IMR-90 (cell line): Measurements from ENCODE around the gene STX19. TPM values are rescaled to one million over a fixed set of nuclear protein-coding genes. Genes with fewer than 3 reads are reported as not detected.

Source experiments
- ATAC-seq: fragments of 200-7000 bp; cut with Tn5 transposase; 2 replicates; pipeline ENCODE4 v1.9.1; 2020; ENCODE audit warnings: low read depth, mild to moderate bottlenecking, moderate library complexity
- BruUV-seq: library from RNA; stranded (reverse); fragments of 400-500 nt; replicated peaks from 2 replicates; lab custom pipeline; 2021; lab: Mats Ljungman, UMichigan
- CTCF ChIA-PET: fragments of 300-600 bp; formaldehyde crosslinking; extraction: SDS; loops from one replicate; lab custom pipeline; 2021; ENCODE audit warnings: antibody characterized with exemption; lab: Yijun Ruan, JAX
- POLR2A ChIA-PET: fragments of 300-600 bp; sonication (Branson Sonifier 250); formaldehyde crosslinking; loops from one replicate; lab custom pipeline; 2022; ENCODE audit warnings: antibody characterized with exemption; ENCODE audit not compliant: unreplicated experiment; lab: Charles Lee
- DNase-seq: peaks from one replicate; pipeline ENCODE4 v3.0.0; 2013
- H2AFZ ChIP-seq: replicated peaks from 2 replicates; pipeline ENCODE3; 2013; ENCODE audit warnings: low read length, mild to moderate bottlenecking; ENCODE audit not compliant: poor library complexity
- H2AK5ac ChIP-seq: 2 replicates; pipeline ENCODE4 v1.6.1; 2013; ENCODE audit warnings: low read depth, low read length, inconsistent platforms
- H2AK9ac ChIP-seq: replicated peaks from 2 replicates; pipeline ENCODE3; 2013; ENCODE audit warnings: mild to moderate bottlenecking, low read depth, low read length, moderate library complexity; ENCODE audit not compliant: poor library complexity
- H2BK120ac ChIP-seq: 2 replicates; pipeline ENCODE4 v1.6.1; 2013; ENCODE audit warnings: low read depth, low read length, inconsistent platforms
- H2BK15ac ChIP-seq: 3 replicates; pipeline ENCODE4 v1.6.1; 2013; ENCODE audit warnings: low read depth, low read length, inconsistent platforms
- H2BK20ac ChIP-seq: 2 replicates; pipeline ENCODE4 v1.6.1; 2013; ENCODE audit warnings: low read depth, mild to moderate bottlenecking, inconsistent platforms, low read length, moderate library complexity
- H2BK5ac ChIP-seq: 2 replicates; pipeline ENCODE4 v1.6.1; 2013; ENCODE audit warnings: mild to moderate bottlenecking, low read depth, low read length, inconsistent platforms; ENCODE audit not compliant: poor library complexity, severe bottlenecking
- H3K14ac ChIP-seq: replicated peaks from 2 replicates; pipeline ENCODE4 v1.6.1; 2013; ENCODE audit warnings: low read depth, low read length, inconsistent platforms
- H3K18ac ChIP-seq: 2 replicates; pipeline ENCODE4 v1.6.1; 2013; ENCODE audit warnings: low read depth, low read length, control low read depth
- H3K23ac ChIP-seq: 2 replicates; pipeline ENCODE4 v1.6.1; 2013; ENCODE audit warnings: low read depth, low read length, inconsistent platforms
- H3K27ac ChIP-seq: 2 replicates; pipeline ENCODE4 v1.5.1; 2013; ENCODE audit warnings: mild to moderate bottlenecking, control low read depth, low read length; ENCODE audit not compliant: insufficient read depth
- H3K27me3 ChIP-seq: 2 replicates; pipeline ENCODE4 v1.6.1; 2013; ENCODE audit warnings: low read length; ENCODE audit not compliant: control insufficient read depth, insufficient read depth
- H3K36me3 ChIP-seq: 2 replicates; pipeline ENCODE4 v1.6.1; 2013; ENCODE audit warnings: low read length, mixed read lengths; ENCODE audit not compliant: control insufficient read depth, insufficient read depth
- H3K4ac ChIP-seq: 2 replicates; pipeline ENCODE4 v1.6.1; 2013; ENCODE audit warnings: low read depth, low read length, inconsistent platforms
- H3K4me1 ChIP-seq: 2 replicates; pipeline ENCODE4 v1.6.1; 2013; ENCODE audit warnings: low read length, mixed read lengths; ENCODE audit not compliant: control insufficient read depth, insufficient read depth
- H3K4me2 ChIP-seq: 2 replicates; pipeline ENCODE4 v1.6.1; 2013; ENCODE audit warnings: low read depth, mild to moderate bottlenecking, control low read depth, low read length, moderate library complexity
- H3K4me3 ChIP-seq: 2 replicates; pipeline ENCODE4 v1.5.1; 2013; ENCODE audit warnings: low read depth, mild to moderate bottlenecking, control low read depth, low read length, moderate library complexity; ENCODE audit not compliant: insufficient read depth
- H3K56ac ChIP-seq: 2 replicates; pipeline ENCODE4 v1.6.1; 2013; ENCODE audit warnings: low read length, inconsistent platforms; ENCODE audit not compliant: insufficient read depth; ENCODE audit errors: extremely low read depth
- H3K79me1 ChIP-seq, 2 experiments: 2 replicates each; pipeline ENCODE4 v1.6.1; 2013; ENCODE audit warnings: low read length in 2 of 2, inconsistent platforms in 1 of 2, low read depth in 1 of 2
- H3K9ac ChIP-seq: 2 replicates; pipeline ENCODE4 v1.6.1; 2013; ENCODE audit warnings: low read depth, low read length, control low read depth
- H3K9me1 ChIP-seq: 2 replicates; pipeline ENCODE4 v1.6.1; 2013; ENCODE audit warnings: low read length, inconsistent platforms; ENCODE audit not compliant: insufficient read depth
- H3K9me3 ChIP-seq: 2 replicates; pipeline ENCODE4 v1.6.1; 2013; ENCODE audit warnings: low read length; ENCODE audit not compliant: control insufficient read depth, insufficient read depth
- H4K20me1 ChIP-seq: 2 replicates; pipeline ENCODE4 v1.6.1; 2013; ENCODE audit warnings: low read length, inconsistent platforms; ENCODE audit not compliant: insufficient read depth
- H4K5ac ChIP-seq: 2 replicates; pipeline ENCODE4 v1.6.1; 2013; ENCODE audit warnings: mild to moderate bottlenecking, low read depth, low read length, control low read depth
- H4K8ac ChIP-seq, 2 experiments: 2 replicates each; pipeline ENCODE4 v1.6.1; 2013; ENCODE audit warnings: low read depth in 2 of 2, low read length in 2 of 2, control low read depth in 1 of 2, inconsistent platforms in 1 of 2
- H4K91ac ChIP-seq: 2 replicates; pipeline ENCODE4 v1.6.1; 2013; ENCODE audit warnings: low read depth, low read length, inconsistent platforms; ENCODE audit not compliant: insufficient read depth
- BHLHE40 ChIP-seq: fragments of 150-350 bp; IDR thresholded peaks from 2 replicates; pipeline ENCODE4 v1.6.1; 2016; ENCODE audit warnings: mild to moderate bottlenecking, low read depth, low read length
- FOS ChIP-seq: fragments of 150-350 bp; IDR thresholded peaks from 2 replicates; pipeline ENCODE4 v1.6.1; 2016; ENCODE audit warnings: low read depth, low read length
- RAD21 ChIP-seq: IDR thresholded peaks from 2 replicates; pipeline ENCODE4 v1.6.1; 2012; ENCODE audit warnings: low read length, improper control_type of control experiment
- SMC3 ChIP-seq: fragments of 150-350 bp; IDR thresholded peaks from 2 replicates; pipeline ENCODE4 v1.6.1; 2016; ENCODE audit warnings: low read depth, mild to moderate bottlenecking, antibody characterized with exemption, low read length, moderate library complexity
- WGBS, 2 experiments: methylation state at CpG; one replicate each; pipeline versions ENCODE4 v1.1.5 to v1.1.7; 2013; ENCODE audit warnings: missing lambda C conversion rate in 2 of 2; ENCODE audit not compliant: insufficient read length in 1 of 2; ENCODE audit errors: extremely low coverage in 2 of 2; 5-methylcytosine and 5-hydroxymethylcytosine counted together
- dilution Hi-C: fragments of 300-500 bp; cut with HindIII; formaldehyde crosslinking; loops from one replicate; pipeline ENCODE4 v1.14.3; 2018; ENCODE audit warnings: low sequenced_read_pairs; ENCODE audit not compliant: unreplicated experiment
- in situ Hi-C: fragments of 300-500 bp; cut with MboI; formaldehyde crosslinking; loops from 3 replicates; pipeline ENCODE4 v1.14.3; 2019; ENCODE audit warnings: low sequenced_read_pairs, inconsistent platforms, mixed read lengths
- intact Hi-C: fragments of 100-400 bp; cut with micrococcal nuclease; formaldehyde crosslinking; loops from 2 replicates; pipeline ENCODE4 v1.10.0; 2022
- polyA plus RNA-seq, 3 experiments: library from polyadenylated mRNA; depleted of rRNA; stranded (reverse); fragments of >200 nt; gene quantifications; 2 replicates each; pipeline ENCODE4 v1.2.3, GENCODE V29; 2012; ENCODE audit warnings: low replicate concordance in 1 of 3
- total RNA-seq: library from RNA; depleted of rRNA; stranded (reverse); fragments of >200 nt; gene quantifications from 2 replicates; pipeline ENCODE4 v1.2.3, GENCODE V29; 2012
- TF ChIP-seq, protein P1 (sequence below): conservative IDR thresholded peaks from 2 replicates; pipeline ENCODE4 v1.5.1; 2012; ENCODE audit warnings: mild to moderate bottlenecking, low read depth, low read length, improper control_type of control experiment

STX19 gene
- total and polyA plus RNA-seq, 2 of the 4 experiments (the other 2 are of a cell fraction) = not detected

DNA sequence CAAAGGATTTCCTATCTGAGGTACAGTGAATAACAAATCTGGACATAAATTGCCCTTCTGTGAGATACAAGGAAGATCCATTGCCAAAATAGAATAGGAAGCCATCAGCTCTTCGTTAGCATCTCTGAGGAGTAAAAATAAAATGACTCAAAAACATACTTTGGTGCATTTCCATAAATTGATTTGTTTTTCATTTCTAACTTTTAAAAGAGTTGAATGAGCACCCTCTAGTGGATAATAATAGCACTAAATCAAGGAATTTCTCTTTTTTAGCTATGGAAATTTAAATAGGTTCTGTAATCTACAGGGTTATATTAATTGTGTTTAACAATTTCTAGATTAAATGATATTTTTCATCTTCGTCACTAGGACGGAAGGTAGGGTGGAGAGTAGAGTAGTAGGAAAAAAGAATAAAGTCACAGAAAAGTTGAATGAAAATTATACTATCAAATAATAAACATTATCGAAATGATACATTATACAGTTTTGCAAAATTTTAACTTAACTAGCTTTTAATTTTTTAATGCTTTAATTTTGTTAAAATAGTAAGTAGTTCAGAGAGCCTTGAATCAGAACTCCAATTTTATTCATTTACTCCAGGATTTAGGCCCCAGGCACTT, 40.9 kb upstream of the STX19 start:
- Histone ChIP-seq H2BK5ac (no peak overlapping the region), H3K4ac (no peak overlapping the region), H3K14ac (no peak overlapping the region), H3K9me3 (no peaks in the 10 kb centered on the region), H2AFZ (no peak overlapping the region), H3K9me1 (no peaks in the 10 kb centered on the region), H2BK15ac (no peak overlapping the region), H3K4me1 (no peaks in the 10 kb centered on the region; the same call in 1 of the 2 replicates), H3K56ac (no peak overlapping the region), H4K20me1 (no peaks in the 10 kb centered on the region), H3K9ac (peak overlapping the region; percentile 31; the same call in 1 of the 2 replicates), H3K79me1 (peaks cover 12 to 17% of the 10 kb centered on the region in 2 experiments; a peak in 3 of 4 replicates), H2BK20ac (no peak overlapping the region), H2AK9ac (no peak overlapping the region), H3K23ac (no peak overlapping the region), H4K5ac (no peak overlapping the region), H3K27me3 (no peaks in the 10 kb centered on the region), H3K4me2 (no peak overlapping the region), H4K8ac (no peak overlapping the region), H3K36me3 (peaks cover 6% of the 10 kb centered on the region), H3K18ac (no peak overlapping the region), H3K4me3 (no peak overlapping the region), H4K91ac (no peak overlapping the region), H2BK120ac (no peak overlapping the region), H2AK5ac (no peak overlapping the region), H3K27ac (no peak overlapping the region; the same call in 1 of the 2 replicates)
- dilution Hi-C loops (no loop called here), in situ Hi-C loops (loop anchor here (5.0 kb wide), 1 partner anchor 62 kb away; no protein-coding TSS in a partner anchor), intact Hi-C loops (loop anchor here (1.0 to 10.0 kb wide), 2 partner anchors 65 to 225 kb away; no protein-coding TSS in a partner anchor)
- BruUV-seq = no TSS peak
- ATAC-seq (no peak; the same call in none of the 2 replicates), DNase-seq (peak; percentile 39)
- ChIA-PET POLR2A (no interaction called here), CTCF (interaction anchor here (0.7 to 1.6 kb wide), 7 partner anchors 10 to 81 kb away, joined by 3 to 9 read pairs (median 5); no protein-coding TSS in a partner anchor)
- no CpG with 5 or more reads among the region's 4 CpGs for WGBS, 2 experiments
- TF ChIP-seq BHLHE40 (no peak), SMC3 (peak; percentile 39; the same call in 1 of the 2 replicates), FOS (no peak), RAD21 (peak; percentile 49)
- TF ChIP-seq, protein P1, sequence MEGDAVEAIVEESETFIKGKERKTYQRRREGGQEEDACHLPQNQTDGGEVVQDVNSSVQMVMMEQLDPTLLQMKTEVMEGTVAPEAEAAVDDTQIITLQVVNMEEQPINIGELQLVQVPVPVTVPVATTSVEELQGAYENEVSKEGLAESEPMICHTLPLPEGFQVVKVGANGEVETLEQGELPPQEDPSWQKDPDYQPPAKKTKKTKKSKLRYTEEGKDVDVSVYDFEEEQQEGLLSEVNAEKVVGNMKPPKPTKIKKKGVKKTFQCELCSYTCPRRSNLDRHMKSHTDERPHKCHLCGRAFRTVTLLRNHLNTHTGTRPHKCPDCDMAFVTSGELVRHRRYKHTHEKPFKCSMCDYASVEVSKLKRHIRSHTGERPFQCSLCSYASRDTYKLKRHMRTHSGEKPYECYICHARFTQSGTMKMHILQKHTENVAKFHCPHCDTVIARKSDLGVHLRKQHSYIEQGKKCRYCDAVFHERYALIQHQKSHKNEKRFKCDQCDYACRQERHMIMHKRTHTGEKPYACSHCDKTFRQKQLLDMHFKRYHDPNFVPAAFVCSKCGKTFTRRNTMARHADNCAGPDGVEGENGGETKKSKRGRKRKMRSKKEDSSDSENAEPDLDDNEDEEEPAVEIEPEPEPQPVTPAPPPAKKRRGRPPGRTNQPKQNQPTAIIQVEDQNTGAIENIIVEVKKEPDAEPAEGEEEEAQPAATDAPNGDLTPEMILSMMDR = peak; percentile 58
